Ectodermal cell (in vitro differentiated cells): ENCODE data around the gene PRM3. TPM values are rescaled to one million over a fixed set of nuclear protein-coding genes. Genes with fewer than 3 reads are reported as not detected.
A peak's percentile ranks its signal among the peaks of the same experiment; 100 is the strongest.

ENCODE experiments used
- H3K27ac ChIP-seq: 2 replicates; pipeline ENCODE4 v1.7.0; 2013; ENCODE audit warnings: mild to moderate bottlenecking, low read depth, low read length; ENCODE audit not compliant: insufficient read depth, poor library complexity, severe bottlenecking
- H3K27me3 ChIP-seq: 2 replicates; pipeline ENCODE4 v1.7.0; 2013; ENCODE audit warnings: mild to moderate bottlenecking, low read length; ENCODE audit not compliant: insufficient read depth, control insufficient read depth, poor library complexity, severe bottlenecking
- H3K36me3 ChIP-seq: one replicate; pipeline ENCODE4 v1.7.0; 2013; ENCODE audit warnings: low read length; ENCODE audit not compliant: control insufficient read depth, insufficient read depth
- H3K4me1 ChIP-seq: one replicate; pipeline ENCODE4 v1.7.0; 2013; ENCODE audit warnings: low read length; ENCODE audit not compliant: control insufficient read depth, insufficient read depth
- H3K4me3 ChIP-seq: 2 replicates; pipeline ENCODE4 v1.7.0; 2013; ENCODE audit warnings: low read depth, low read length, control low read depth; ENCODE audit not compliant: insufficient read depth
- H3K9me3 ChIP-seq: 2 replicates; pipeline ENCODE4 v1.7.0; 2013; ENCODE audit warnings: mild to moderate bottlenecking, low read length, moderate library complexity; ENCODE audit not compliant: control insufficient read depth
- WGBS, 2 experiments: methylation state at CpG; one replicate each; pipeline ENCODE4 v1.1.7; 2013; ENCODE audit warnings: missing lambda C conversion rate in 2 of 2; 5-methylcytosine and 5-hydroxymethylcytosine counted together
- polyA plus RNA-seq, 4 experiments: library from polyadenylated mRNA; stranded (reverse); fragments of 50-300 nt; gene quantifications; one replicate each; pipeline ENCODE4 v1.2.3, GENCODE V29; 2013

PRM3 gene
- polyA plus RNA-seq (2013, experiment 1 of 4): not detected
- polyA plus RNA-seq (2013, experiment 2 of 4): not detected
- polyA plus RNA-seq (2013, experiment 3 of 4): not detected
- polyA plus RNA-seq (2013, experiment 4 of 4): not detected

- Histone ChIP-seq H3K27me3 (no peaks in the 10 kb centered on the region), H3K9me3 (no peaks in the 10 kb centered on the region), H3K36me3 (no peaks in the 10 kb centered on the region), H3K4me1 (peaks cover 17% of the 10 kb centered on the region), H3K4me3 (no peak within 1 kb of the TSS), H3K27ac (peak within 1 kb of the TSS; percentile 88)
- 86 to 88% methylated on average over 30 of the region's 30 CpGs for WGBS, 2 experiments
Observed at GRCh38 chr16:11272921-11273720, at the start of gene PRM3. PRM3 (minus strand) TSS chr16:11273629; CDS start chr16:11273595, 34 bp downstream.

- H3K4me3 ChIP-seq: no peak overlapping the region
- no peaks in the 10 kb centered on the region for H3K9me3 ChIP-seq
- H3K4me1 ChIP-seq: no peaks in the 10 kb centered on the region
- H3K36me3 ChIP-seq: no peaks in the 10 kb centered on the region
- no peaks in the 10 kb centered on the region for H3K27me3 ChIP-seq
- 92 to 94% methylated on average over 3 of the region's 3 CpGs for WGBS, 2 experiments
- H3K27ac ChIP-seq: no peak overlapping the region
Observed at GRCh38 chr16:11322823-11323222, 49.4 kb upstream of the PRM3 start.

GRCh38 chr16:11321662-11322061, 48.2 kb upstream of the PRM3 start:
- Histone ChIP-seq H3K4me1 (no peaks in the 10 kb centered on the region), H3K27ac (no peak overlapping the region), H3K27me3 (no peaks in the 10 kb centered on the region), H3K36me3 (no peaks in the 10 kb centered on the region), H3K9me3 (no peaks in the 10 kb centered on the region), H3K4me3 (no peak overlapping the region)
- WGBS, 2 experiments: 53 to 54% methylated on average over 5 of the region's 5 CpGs

- H3K27me3 ChIP-seq: peaks cover 5% of the 10 kb centered on the region
- H3K27ac ChIP-seq: no peak overlapping the region
- no peaks in the 10 kb centered on the region for H3K9me3 ChIP-seq
- peaks cover 7% of the 10 kb centered on the region for H3K4me1 ChIP-seq
- WGBS, 2 experiments: 71 to 76% methylated on average over 10 of the region's 10 CpGs
- H3K36me3 ChIP-seq: no peaks in the 10 kb centered on the region
- H3K4me3 ChIP-seq: no peak overlapping the region
Observed at GRCh38 chr16:11320170-11320569, 46.7 kb upstream of the PRM3 start.

GRCh38 chr16:11319529-11320146, 46.2 kb upstream of the PRM3 start:
- Histone ChIP-seq H3K4me1 (peaks cover 9% of the 10 kb centered on the region), H3K4me3 (no peak overlapping the region), H3K27ac (no peak overlapping the region), H3K9me3 (no peaks in the 10 kb centered on the region), H3K27me3 (peaks cover 8% of the 10 kb centered on the region), H3K36me3 (no peaks in the 10 kb centered on the region)
- 82 to 84% methylated on average over 8 of the region's 8 CpGs for WGBS, 2 experiments

- Histone ChIP-seq H3K27ac (no peak overlapping the region), H3K36me3 (no peaks in the 10 kb centered on the region), H3K9me3 (no peaks in the 10 kb centered on the region), H3K27me3 (peaks cover 8% of the 10 kb centered on the region), H3K4me1 (peaks cover 9% of the 10 kb centered on the region), H3K4me3 (no peak overlapping the region)
- WGBS, 2 experiments: 94% methylated on average over 8 of the region's 8 CpGs
Observed at GRCh38 chr16:11318817-11319216, 45.4 kb upstream of the PRM3 start.

- Histone ChIP-seq H3K9me3 (no peaks in the 10 kb centered on the region), H3K27ac (no peak overlapping the region), H3K27me3 (peaks cover 8% of the 10 kb centered on the region), H3K36me3 (no peaks in the 10 kb centered on the region), H3K4me3 (no peak overlapping the region), H3K4me1 (peaks cover 9% of the 10 kb centered on the region)
- WGBS, 2 experiments: 35 to 36% methylated on average over 23 of the region's 23 CpGs
Observed at GRCh38 chr16:11316331-11317015, 43.0 kb upstream of the PRM3 start.

- no peaks in the 10 kb centered on the region for H3K9me3 ChIP-seq
- peaks cover 9% of the 10 kb centered on the region for H3K4me1 ChIP-seq
- 2 to 3% methylated on average over 13 of the region's 13 CpGs for WGBS, 2 experiments
- no peaks in the 10 kb centered on the region for H3K36me3 ChIP-seq
- H3K27me3 ChIP-seq: peaks cover 8% of the 10 kb centered on the region
- no peak overlapping the region for H3K4me3 ChIP-seq
- H3K27ac ChIP-seq: no peak overlapping the region
Observed at GRCh38 chr16:11315510-11315909, 42.1 kb upstream of the PRM3 start.

- Histone ChIP-seq H3K27me3 (peaks cover 8% of the 10 kb centered on the region), H3K9me3 (no peaks in the 10 kb centered on the region), H3K4me3 (no peak overlapping the region), H3K27ac (no peak overlapping the region), H3K4me1 (peaks cover 9% of the 10 kb centered on the region), H3K36me3 (no peaks in the 10 kb centered on the region)
- 93% methylated on average over 8 of the region's 8 CpGs for whole genome bisulfite sequencing, 2 experiments
Observed at GRCh38 chr16:11314309-11314894, 41.0 kb upstream of the PRM3 start.
